Anterior cingulate cortex (tissue), 58 donors: ENCODE data around the gene ANO9.
A peak's percentile ranks its signal among the peaks of the same experiment; 100 is the strongest.
"Not testable (repeated sequence)": the region's sequence is repeated elsewhere in the genome, so short reads cannot be mapped to it uniquely, and the experiment has no call there.

Experiments used
- DNase-seq, 58 donors: peaks; one replicate each; lab custom pipeline; 2025; lab: John Stamatoyannopoulos, UW

ANO9 gene

GRCh38 chr11:418343-419247 lies 23.2 kb downstream of the ANO9 start:
- no peak for DNase-seq

- no peak for DNase-seq
Measured at GRCh38 chr11:417652-418342, 24.0 kb downstream of the ANO9 start.

GRCh38 chr11:416757-417621 lies 24.8 kb downstream of the ANO9 start:
- no peak for DNase-seq

GRCh38 chr11:416051-416756 lies 25.6 kb downstream of the ANO9 start:
- no peak for DNase-seq

- no peak for DNase-seq
Measured at GRCh38 chr11:415640-416041, 26.2 kb downstream of the ANO9 start.

GRCh38 chr11:414318-414857 lies 27.4 kb downstream of the ANO9 start:
- no peak for DNase-seq

- DNase-seq: no peak
Measured at GRCh38 chr11:413120-414081, 28.4 kb downstream of the ANO9 start.

GRCh38 chr11:412641-413119 lies 29.1 kb downstream of the ANO9 start:
- no peak for DNase-seq

- DNase-seq: not testable (repeated sequence)
Measured at GRCh38 chr11:411520-411919, 30.3 kb downstream of the ANO9 start.

- not testable (repeated sequence) for DNase-seq
Measured at GRCh38 chr11:410711-411110, 31.1 kb downstream of the ANO9 start.

- DNase-seq: no peak
Measured at GRCh38 chr11:409600-410483, 32.0 kb downstream of the ANO9 start.

- DNase-seq: no peak
Measured at GRCh38 chr11:409008-409599, 32.7 kb downstream of the ANO9 start.

- no peak for DNase-seq
Measured at GRCh38 chr11:408154-409007, 33.4 kb downstream of the ANO9 start.

- no peak for DNase-seq
Measured at GRCh38 chr11:407651-408123, 34.1 kb downstream of the ANO9 start.

- DNase-seq: peak in 41 of 58 donors; percentile 11 to 75 (median 49)
Measured at GRCh38 chr11:406796-407650, 34.8 kb downstream of the ANO9 start.
